GM19324 (cell line): ENCODE measurements around the gene CXCL10.
"Not testable (repeated sequence)": the region's sequence is repeated elsewhere in the genome, so short reads cannot be mapped to it uniquely, and the experiment has no call there.

Experiments
- ATAC-seq: cut with Tn5 transposase; IDR thresholded peaks from one replicate; pipeline ENCODE4 v1.9.1; 2021; ENCODE audit warnings: mild to moderate bottlenecking, moderate library complexity; ENCODE audit not compliant: unreplicated experiment, low FRiP score

CXCL10 gene

GRCh38 chr4:76029300-76029699, 6.0 kb upstream of the CXCL10 start:
- ATAC-seq, result no peak

DNA sequence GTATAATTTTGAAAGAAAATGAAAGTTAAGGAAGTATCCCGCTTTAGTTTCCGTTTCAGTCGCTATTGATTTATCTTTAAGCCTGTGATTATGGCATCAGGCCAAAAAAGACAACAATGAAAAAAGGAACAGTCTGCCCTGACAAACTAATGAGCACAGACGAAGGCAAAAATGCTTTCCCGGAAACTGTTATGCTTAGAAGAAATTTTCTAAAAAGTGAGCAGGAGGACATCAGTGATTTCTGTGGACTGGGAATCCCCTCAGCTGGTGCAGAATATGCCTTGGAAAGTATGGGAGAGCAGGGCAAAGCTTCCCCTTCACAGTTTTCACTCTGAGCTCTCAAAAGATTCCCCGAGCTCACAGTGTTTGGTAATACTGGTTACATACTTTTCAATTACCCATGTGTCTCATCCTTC, 5.1 kb upstream of the CXCL10 start:
- no peak for ATAC-seq

GRCh38 chr4:76024065-76024464, 768 bp upstream of the CXCL10 start:
- ATAC-seq, result no peak

DNA sequence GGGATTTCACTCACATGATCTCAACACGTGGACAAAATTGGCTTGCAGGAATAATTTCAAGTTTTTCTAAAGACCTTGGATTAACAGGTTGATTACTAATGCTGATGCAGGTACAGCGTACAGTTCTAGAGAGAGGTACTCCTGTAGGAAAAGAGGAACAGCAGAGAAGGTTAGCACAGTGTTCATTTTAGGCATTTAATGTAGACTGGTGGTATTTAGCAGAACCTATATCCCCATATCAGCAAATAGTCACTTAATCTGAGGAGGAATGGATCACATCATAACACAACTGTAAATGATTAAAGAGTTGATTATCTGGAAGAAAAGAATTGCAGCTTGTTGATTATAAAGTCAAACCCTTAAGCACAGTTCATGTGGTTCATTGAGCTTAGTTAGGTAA, 620 bp downstream of the CXCL10 start:
- no peak for ATAC-seq

GRCh38 chr4:76022031-76022430, 1.3 kb downstream of the CXCL10 start:
- ATAC-seq, result no peak

DNA sequence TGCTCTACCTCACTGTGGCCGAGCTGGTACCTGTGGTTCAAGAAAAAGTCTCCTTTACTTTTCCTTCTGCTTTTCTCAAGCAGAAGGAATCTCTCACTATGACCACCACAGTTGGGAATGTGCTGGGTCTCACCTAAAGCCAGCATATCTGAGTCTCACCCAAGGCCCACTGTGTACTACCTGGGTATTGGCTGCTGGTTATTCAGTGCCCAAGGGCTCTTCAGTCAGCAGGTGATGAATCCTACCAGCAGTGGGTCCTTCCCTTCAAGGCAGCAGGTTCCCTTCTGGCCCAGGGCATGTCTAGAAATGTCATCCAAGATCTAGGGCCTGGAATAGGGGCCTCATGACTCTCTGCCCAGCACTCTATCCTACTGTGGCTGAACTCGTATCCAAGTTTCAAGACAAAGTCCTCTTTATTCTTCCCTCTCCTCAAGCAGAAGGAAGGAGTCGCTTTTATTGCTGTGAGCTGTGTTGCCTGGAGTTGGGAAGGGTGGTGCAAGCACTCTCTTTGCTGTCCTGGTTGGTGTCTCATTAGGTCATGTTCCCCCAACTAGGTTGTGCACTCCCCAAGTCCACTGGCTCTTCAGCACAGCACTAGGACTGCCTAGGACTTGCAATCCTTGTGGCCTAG, 6.1 kb downstream of the CXCL10 start:
- no peak for ATAC-seq

GRCh38 chr4:76016393-76016792, 6.9 kb downstream of the CXCL10 start:
- peak; percentile 61 for ATAC-seq

DNA sequence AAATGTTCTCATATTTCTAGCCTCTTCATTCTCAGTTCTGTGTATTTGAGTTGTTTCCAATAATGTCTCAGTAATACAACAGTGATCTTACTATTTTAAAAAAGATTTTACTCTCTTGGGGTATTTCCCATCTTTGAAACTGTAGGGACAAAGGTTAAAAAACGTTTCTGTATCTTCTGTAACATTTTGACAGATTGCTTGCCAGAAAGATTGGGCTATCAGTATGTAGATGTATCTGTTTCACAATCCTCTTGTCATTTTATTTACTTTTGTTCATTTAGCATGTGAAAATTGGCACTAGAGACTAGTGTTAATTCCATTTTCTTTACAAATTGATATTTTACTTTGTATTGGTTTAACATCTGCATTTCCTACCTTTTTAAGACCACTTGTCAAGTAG, 9.8 kb downstream of the CXCL10 start:
- ATAC-seq, result no peak

GRCh38 chr4:76012388-76012801, 10.9 kb downstream of the CXCL10 start:
- no peak for ATAC-seq

GRCh38 chr4:76011700-76012387, 11.5 kb downstream of the CXCL10 start:
- ATAC-seq, result no peak

DNA sequence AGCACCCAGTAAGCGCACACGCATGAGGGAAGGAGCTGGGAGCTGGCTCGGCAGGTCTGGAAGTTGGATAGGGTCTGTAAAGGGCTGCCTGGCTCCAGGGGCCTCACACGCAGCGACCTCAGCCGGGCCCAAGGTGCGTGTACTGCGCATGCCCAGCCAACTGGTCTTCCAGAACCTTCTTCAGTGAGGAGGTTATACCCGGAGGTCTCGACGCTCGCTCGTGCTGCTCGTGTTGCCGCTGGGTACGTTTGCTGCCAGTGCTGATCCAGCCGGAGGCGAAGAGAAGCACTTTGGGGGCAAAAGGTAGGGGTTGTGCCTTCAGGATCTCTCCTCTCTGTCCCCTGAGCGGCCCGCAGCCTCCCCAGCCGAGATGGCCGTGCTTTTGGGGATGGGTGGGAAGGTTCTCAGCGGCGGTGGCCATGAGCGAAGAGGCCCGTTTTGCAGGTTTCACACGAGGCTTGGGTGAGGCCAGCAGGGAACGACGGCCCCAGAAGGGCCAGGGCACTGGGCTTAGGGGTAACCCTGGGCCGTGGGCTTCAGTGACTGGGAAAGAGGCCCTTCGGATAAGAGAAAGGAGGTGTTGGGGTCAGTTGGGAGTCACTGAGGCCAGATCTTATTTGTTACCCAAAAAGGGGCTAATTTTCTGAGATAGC, 12.2 kb downstream of the CXCL10 start:
- no peak for ATAC-seq

GRCh38 chr4:76010576-76010975, 12.7 kb downstream of the CXCL10 start:
- ATAC-seq, result no peak

- no peak for ATAC-seq
Observed at GRCh38 chr4:76009311-76009710, 14.0 kb downstream of the CXCL10 start.

- ATAC-seq, result no peak
Observed at GRCh38 chr4:76007089-76007862, 16.0 kb downstream of the CXCL10 start, which contains the start of gene CXCL9. TSS of gene CXCL9 (minus strand) at chr4:76007509. CDS start at chr4:76007449, 60 bp downstream.

DNA sequence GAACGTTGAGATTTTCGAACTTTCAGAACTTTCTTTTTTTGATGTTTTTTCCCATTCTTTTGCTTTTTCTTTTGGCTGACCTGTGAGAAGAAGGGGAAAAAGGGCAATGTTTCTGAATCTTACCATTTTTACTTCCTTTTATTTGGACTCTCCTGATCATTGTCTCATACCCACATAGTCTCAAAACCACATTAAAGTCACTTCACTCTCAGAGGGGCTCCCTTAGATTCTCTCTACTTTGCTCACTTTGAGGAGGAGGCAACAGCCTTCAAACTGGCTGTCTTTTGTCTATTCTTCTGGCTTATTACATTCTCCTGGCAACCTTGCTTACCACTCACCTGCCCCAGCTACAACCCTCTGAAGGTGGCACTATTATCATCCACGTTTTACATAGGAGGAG, 19.7 kb downstream of the CXCL10 start:
- no peak for ATAC-seq

- ATAC-seq, result no peak
Observed at GRCh38 chr4:76003035-76003434, 20.3 kb downstream of the CXCL10 start.

DNA sequence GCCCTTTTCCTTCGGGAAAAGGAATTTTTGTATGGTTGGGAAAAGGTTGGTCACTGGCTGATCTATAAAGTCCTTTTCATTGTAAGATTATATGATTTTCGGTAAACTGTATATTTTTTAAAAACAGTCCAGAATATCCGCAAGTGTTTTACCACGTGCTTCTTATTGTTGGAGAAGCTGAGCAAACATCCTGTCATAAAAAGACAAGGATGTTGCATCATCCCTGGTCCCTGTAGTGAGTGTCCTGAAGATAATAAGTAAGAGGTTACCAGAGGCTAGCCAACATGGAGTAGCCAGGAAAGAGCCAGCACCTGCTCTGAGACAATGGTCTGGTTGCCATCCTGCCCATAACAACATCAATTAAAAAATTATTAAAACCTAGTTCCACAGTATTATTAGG, 21.1 kb downstream of the CXCL10 start:
- no peak for ATAC-seq

- no peak for ATAC-seq
Observed at GRCh38 chr4:76001700-76002099, 21.6 kb downstream of the CXCL10 start.

GRCh38 chr4:76000279-76000678, 23.0 kb downstream of the CXCL10 start:
- no peak for ATAC-seq

GRCh38 chr4:75998525-75999147, 24.7 kb downstream of the CXCL10 start:
- not testable (repeated sequence) for ATAC-seq

DNA sequence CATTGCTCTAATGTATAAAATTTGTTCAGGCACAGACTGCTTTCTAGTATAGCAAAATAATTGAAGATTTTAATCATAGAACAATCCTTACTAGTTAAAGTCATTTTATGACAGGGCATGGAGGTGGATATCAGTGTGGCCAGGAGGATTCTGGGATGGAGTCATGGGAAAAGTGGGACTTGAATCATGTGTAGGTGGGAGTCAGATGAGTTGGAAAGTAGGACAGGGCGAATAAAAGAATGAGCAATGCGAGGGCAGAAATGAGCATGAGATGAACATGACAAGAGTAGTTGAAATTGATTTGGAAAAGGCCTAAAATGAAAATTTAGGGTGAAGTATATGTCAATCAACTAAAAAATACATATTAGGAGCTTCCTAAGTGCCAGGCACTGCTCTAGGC, 25.4 kb downstream of the CXCL10 start:
- no peak for ATAC-seq
